ENCODE measurements around the gene GPS1. TPM values are rescaled to one million over a fixed set of nuclear protein-coding genes. Genes with fewer than 3 reads are reported as not detected.

GPS1 gene
- total and polyA plus RNA-seq, 2 of the 4 experiments (the other 2 are of a cell fraction) = 157 to 181 TPM

DNA sequence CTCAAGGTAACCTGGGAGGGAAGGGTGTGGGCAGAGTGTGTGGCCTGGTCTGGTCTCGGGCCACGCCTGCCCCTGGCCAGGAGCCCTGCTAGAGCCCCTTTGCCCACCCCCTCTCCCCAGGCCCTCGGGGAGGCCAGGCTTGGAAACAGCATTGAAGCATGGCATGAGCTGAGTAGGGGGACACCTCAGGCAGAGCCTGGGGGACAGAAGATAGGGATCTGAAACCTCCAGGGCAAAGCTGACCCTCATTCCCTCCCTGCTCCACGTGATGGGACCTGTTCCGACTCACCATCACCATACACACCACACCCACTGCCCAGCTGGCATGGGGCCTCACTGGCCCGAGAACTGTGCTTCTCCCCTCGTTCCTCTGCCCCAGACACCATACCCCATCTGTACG is 2.6 kb upstream of the GPS1 start:
- Histone ChIP-seq H4K20me1 (ENCODE audit: insufficient read depth, low read length) (peaks cover 7% of the 10 kb centered on the region), H2AFZ (replicated peaks; ENCODE audit: low read length, poor library complexity) (no peak overlapping the region), H3K18ac (ENCODE audit: low read depth, low read length) (no peak overlapping the region), H3K9ac (ENCODE audit: low read depth, low read length) (no peak overlapping the region), H2BK120ac (ENCODE audit: low read depth, low read length) (no peak overlapping the region), H3K27me3 (ENCODE audit: control insufficient read depth, insufficient read depth, low read length) (no peaks in the 10 kb centered on the region), H2BK5ac (ENCODE audit: low read depth, low read length, poor library complexity, severe bottlenecking) (no peak overlapping the region), H3K27ac (ENCODE audit: insufficient read depth, low read length) (no peak overlapping the region), H3K9me1 (ENCODE audit: insufficient read depth, low read length) (peaks cover 7% of the 10 kb centered on the region), H4K5ac (ENCODE audit: low read depth, low read length) (no peak overlapping the region), H3K4me2 (ENCODE audit: low read depth, low read length) (no peak overlapping the region), H3K36me3 (ENCODE audit: control insufficient read depth, insufficient read depth, low read length) (peaks cover 36% of the 10 kb centered on the region), H2AK9ac (replicated peaks; ENCODE audit: low read depth, low read length, poor library complexity) (no peak overlapping the region), H2BK15ac (ENCODE audit: low read depth, low read length) (no peak overlapping the region), H3K14ac (replicated peaks; ENCODE audit: low read depth, low read length) (no peak overlapping the region), H2BK20ac (ENCODE audit: low read depth, low read length) (no peak overlapping the region), H3K23ac (ENCODE audit: low read depth, low read length) (no peak overlapping the region), H3K4me3 (ENCODE audit: insufficient read depth, low read depth, low read length) (no peak overlapping the region), H2AK5ac (ENCODE audit: low read depth, low read length) (no peak overlapping the region), H3K9me3 (ENCODE audit: control insufficient read depth, insufficient read depth, low read length) (no peaks in the 10 kb centered on the region), H3K4ac (ENCODE audit: low read depth, low read length) (no peak overlapping the region), H3K56ac (ENCODE audit: extremely low read depth, insufficient read depth, low read length) (no peak overlapping the region), H3K4me1 (ENCODE audit: control insufficient read depth, insufficient read depth, low read length) (peaks cover 18% of the 10 kb centered on the region), H4K8ac (ENCODE audit: low read depth in 2 of 2, low read length in 2 of 2) (no peak overlapping the region), H4K91ac (ENCODE audit: insufficient read depth, low read depth, low read length) (no peak overlapping the region), H3K79me1 (ENCODE audit: low read depth in 1 of 2, low read length in 2 of 2) (peaks cover 10 to 37% of the 10 kb centered on the region in 2 experiments)
- no TSS peak for BruUV-seq (replicated peaks)
- POLR2A ChIA-PET (ENCODE audit: unreplicated experiment) = no interaction called here
- WGBS, 2 experiments (ENCODE audit: extremely low coverage in 2 of 2, insufficient read length in 1 of 2) = 100% methylated on average over 2 of the region's 8 CpGs; no CpG with 5 or more reads in 1 of the 2 experiments
- DNase-seq (no peak), ATAC-seq (ENCODE audit: low read depth) (no peak)
- intact Hi-C loops (cut with micrococcal nuclease) = no loop called here
- in situ Hi-C loops (cut with MboI; ENCODE audit: low sequenced_read_pairs) = no loop called here
- no peak for TF ChIP-seq CHD1 (IDR thresholded peaks at IDR 0.05; ENCODE audit: low read depth, low read length)
- TF ChIP-seq MAZ (IDR thresholded peaks at IDR 0.05; ENCODE audit: borderline replicate concordance, low read depth, low read length) = no peak
- no peak for TF ChIP-seq SMC3 (IDR thresholded peaks at IDR 0.05; ENCODE audit: low read depth, low read length)
- TF ChIP-seq CEBPB (IDR thresholded peaks at IDR 0.05; ENCODE audit: low read depth, low read length) = no peak
- TF ChIP-seq POLR2A (IDR thresholded peaks at IDR 0.05; ENCODE audit: low read depth, low read length) = no peak
- TF ChIP-seq MAFK (IDR thresholded peaks at IDR 0.05; ENCODE audit: low read depth, low read length) = no peak
- TF ChIP-seq MXI1 (IDR thresholded peaks at IDR 0.05; ENCODE audit: borderline replicate concordance, low read depth, low read length) = no peak
- TF ChIP-seq RFX5 (IDR thresholded peaks at IDR 0.05; ENCODE audit: low read depth, low read length) = no peak
- no peak for TF ChIP-seq BHLHE40 (IDR thresholded peaks at IDR 0.05; ENCODE audit: low read depth, low read length)
- TF ChIP-seq, protein P1, sequence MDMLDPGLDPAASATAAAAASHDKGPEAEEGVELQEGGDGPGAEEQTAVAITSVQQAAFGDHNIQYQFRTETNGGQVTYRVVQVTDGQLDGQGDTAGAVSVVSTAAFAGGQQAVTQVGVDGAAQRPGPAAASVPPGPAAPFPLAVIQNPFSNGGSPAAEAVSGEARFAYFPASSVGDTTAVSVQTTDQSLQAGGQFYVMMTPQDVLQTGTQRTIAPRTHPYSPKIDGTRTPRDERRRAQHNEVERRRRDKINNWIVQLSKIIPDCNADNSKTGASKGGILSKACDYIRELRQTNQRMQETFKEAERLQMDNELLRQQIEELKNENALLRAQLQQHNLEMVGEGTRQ (IDR thresholded peaks at IDR 0.05; ENCODE audit: low read depth, low read length) = no peak
- TF ChIP-seq, protein P2, sequence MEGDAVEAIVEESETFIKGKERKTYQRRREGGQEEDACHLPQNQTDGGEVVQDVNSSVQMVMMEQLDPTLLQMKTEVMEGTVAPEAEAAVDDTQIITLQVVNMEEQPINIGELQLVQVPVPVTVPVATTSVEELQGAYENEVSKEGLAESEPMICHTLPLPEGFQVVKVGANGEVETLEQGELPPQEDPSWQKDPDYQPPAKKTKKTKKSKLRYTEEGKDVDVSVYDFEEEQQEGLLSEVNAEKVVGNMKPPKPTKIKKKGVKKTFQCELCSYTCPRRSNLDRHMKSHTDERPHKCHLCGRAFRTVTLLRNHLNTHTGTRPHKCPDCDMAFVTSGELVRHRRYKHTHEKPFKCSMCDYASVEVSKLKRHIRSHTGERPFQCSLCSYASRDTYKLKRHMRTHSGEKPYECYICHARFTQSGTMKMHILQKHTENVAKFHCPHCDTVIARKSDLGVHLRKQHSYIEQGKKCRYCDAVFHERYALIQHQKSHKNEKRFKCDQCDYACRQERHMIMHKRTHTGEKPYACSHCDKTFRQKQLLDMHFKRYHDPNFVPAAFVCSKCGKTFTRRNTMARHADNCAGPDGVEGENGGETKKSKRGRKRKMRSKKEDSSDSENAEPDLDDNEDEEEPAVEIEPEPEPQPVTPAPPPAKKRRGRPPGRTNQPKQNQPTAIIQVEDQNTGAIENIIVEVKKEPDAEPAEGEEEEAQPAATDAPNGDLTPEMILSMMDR (conservative IDR thresholded peaks at IDR 0.05; ENCODE audit: low read depth, low read length) = no peak
- TF ChIP-seq, protein P3, sequence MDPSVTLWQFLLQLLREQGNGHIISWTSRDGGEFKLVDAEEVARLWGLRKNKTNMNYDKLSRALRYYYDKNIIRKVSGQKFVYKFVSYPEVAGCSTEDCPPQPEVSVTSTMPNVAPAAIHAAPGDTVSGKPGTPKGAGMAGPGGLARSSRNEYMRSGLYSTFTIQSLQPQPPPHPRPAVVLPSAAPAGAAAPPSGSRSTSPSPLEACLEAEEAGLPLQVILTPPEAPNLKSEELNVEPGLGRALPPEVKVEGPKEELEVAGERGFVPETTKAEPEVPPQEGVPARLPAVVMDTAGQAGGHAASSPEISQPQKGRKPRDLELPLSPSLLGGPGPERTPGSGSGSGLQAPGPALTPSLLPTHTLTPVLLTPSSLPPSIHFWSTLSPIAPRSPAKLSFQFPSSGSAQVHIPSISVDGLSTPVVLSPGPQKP (IDR thresholded peaks at IDR 0.05; ENCODE audit: borderline replicate concordance, low read depth, low read length) = no peak
- TF ChIP-seq NFE2L2 (IDR thresholded peaks at IDR 0.05; ENCODE audit: low read depth, low read length) = no peak
- TF ChIP-seq FOS (IDR thresholded peaks at IDR 0.05; ENCODE audit: low read depth, low read length) = no peak
- CTCF ChIA-PET = no interaction called here
- dilution Hi-C loops (cut with HindIII; ENCODE audit: low sequenced_read_pairs, unreplicated experiment) = no loop called here

All from IMR-90 (cell line).